K562 (cell line): ENCODE measurements around the gene PRKAA1. TPM values are rescaled to one million over a fixed set of nuclear protein-coding genes. Genes with fewer than 3 reads are reported as not detected.

Source experiments
- AFF4 ChIP-seq: sonication (generic); formaldehyde crosslinking; IDR thresholded peaks from 2 replicates; pipeline ENCODE4 v1.8.0; 2023; ENCODE audit warnings: mild to moderate bottlenecking, missing genetic modification reagents
- BCL6 ChIP-seq: fragments of 250-450 bp; sonication (Bioruptor Pico); IDR thresholded peaks from 2 replicates; pipeline ENCODE4 v1.4.0; 2020
- FOXP4 ChIP-seq: sonication (generic); formaldehyde crosslinking; IDR thresholded peaks from 2 replicates; pipeline ENCODE4 v1.8.0; 2022; ENCODE audit warnings: mild to moderate bottlenecking, missing genetic modification reagents, borderline replicate concordance
- GATAD2A ChIP-seq: fragments of 450-650 bp; IDR thresholded peaks from 2 replicates; pipeline ENCODE4 v1.6.1; 2017
- HNRNPUL1 ChIP-seq: fragments of 200-400 bp; formaldehyde crosslinking; IDR thresholded peaks from 2 replicates; pipeline ENCODE4 v1.6.1; 2017; ENCODE audit warnings: low read length
- MAFK ChIP-seq: IDR thresholded peaks from 2 replicates; pipeline ENCODE4 v1.6.1; 2011; ENCODE audit warnings: low read length, improper control_type of control experiment
- MCM2 ChIP-seq: fragments of 450-650 bp; IDR thresholded peaks from 2 replicates; pipeline ENCODE4 v1.6.1; 2017; ENCODE audit warnings: low read depth, mild to moderate bottlenecking
- NFE2 ChIP-seq: IDR thresholded peaks from 2 replicates; pipeline ENCODE4 v1.6.1; 2014; ENCODE audit warnings: antibody characterized with exemption, low read depth
- POU5F1 ChIP-seq: fragments of 150-350 bp; IDR thresholded peaks from 2 replicates; pipeline ENCODE4 v1.6.1; 2014; ENCODE audit warnings: borderline replicate concordance, low read length, low read depth, mild to moderate bottlenecking; ENCODE audit not compliant: partially characterized antibody
- SRSF1 ChIP-seq: fragments of 200-400 bp; formaldehyde crosslinking; IDR thresholded peaks from 2 replicates; pipeline ENCODE4 v1.6.1; 2017; ENCODE audit warnings: mild to moderate bottlenecking, low read depth, low read length, moderate library complexity
- TRIM28 ChIP-seq: fragments of 450-650 bp; IDR thresholded peaks from 2 replicates; pipeline ENCODE4 v1.6.1; 2017
- ZHX1 ChIP-seq: fragments of 150-350 bp; conservative IDR thresholded peaks from 2 replicates; pipeline ENCODE4 v1.6.1; 2014; ENCODE audit warnings: low read length
- ZNF133 ChIP-seq: fragments of 250-450 bp; sonication (Bioruptor Pico); IDR thresholded peaks from 2 replicates; pipeline ENCODE4 v1.4.0; 2020; ENCODE audit warnings: mild to moderate bottlenecking
- ZNF174 ChIP-seq: fragments of 250-450 bp; sonication (Bioruptor Pico); IDR thresholded peaks from 2 replicates; pipeline ENCODE4 v1.4.0; 2020; ENCODE audit warnings: mild to moderate bottlenecking
- ZNF277 ChIP-seq: fragments of 250-450 bp; sonication (Bioruptor Pico); IDR thresholded peaks from 2 replicates; pipeline ENCODE4 v1.8.0; 2022; ENCODE audit warnings: inconsistent platforms, mild to moderate bottlenecking, moderate library complexity, borderline replicate concordance
- ZNF511 ChIP-seq: sonication (generic); formaldehyde crosslinking; IDR thresholded peaks from 2 replicates; pipeline ENCODE4 v1.8.0; 2022; ENCODE audit warnings: mild to moderate bottlenecking, missing genetic modification reagents
- ZNF778 ChIP-seq: fragments of 450-650 bp; formaldehyde crosslinking; IDR thresholded peaks from 2 replicates; pipeline ENCODE4 v1.4.0; 2020; ENCODE audit warnings: mild to moderate bottlenecking, moderate library complexity
- polyA plus RNA-seq, 8 experiments: library from polyadenylated mRNA; depleted of rRNA in 4 of 8; stranded (reverse) in 5 of 8; unstranded in 3 of 8; fragments of >200 nt; fragmentation: Nextera tagmentation in 2 of 8; fragmentation: Illumina TruSeq in 1 of 8; extraction: Ambion mirVana in 2 of 8; extraction: Trizol in 1 of 8; gene quantifications; 2 replicates each; pipeline versions ENCODE4 v1.2.1 to v1.2.3, GENCODE V29; 2011 to 2014; ENCODE audit warnings: inconsistent platforms in 1 of 8, missing spikeins in 1 of 8
- total RNA-seq, 7 experiments: library from RNA; depleted of rRNA in 6 of 7; stranded (reverse); fragments of >200 nt in 6 of 7; fragmentation: Illumina TruSeq in 2 of 7; extraction: Trizol in 2 of 7; gene quantifications; 2 replicates each; pipeline versions ENCODE4 v1.2.1 to v1.2.3, GENCODE V29; 2011 to 2021; ENCODE audit warnings: low replicate concordance in 1 of 7

Gene PRKAA1
- total and polyA plus RNA-seq, 9 of the 15 experiments (the other 6 are each of a cell fraction or from before 2014, with no cell fraction given) = 24.5 to 84.0 (median 51.4) TPM

- TF ChIP-seq AFF4 (peak; percentile 97; the same call in 1 of the 2 replicates), ZNF778 (no peak), ZNF174 (CRISPR knock-in tag) (no peak), BCL6 (CRISPR knock-in tag) (no peak), FOXP4 (peak; percentile 79; the same call in 1 of the 2 replicates), SRSF1 (no peak), ZNF133 (no peak), TRIM28 (peak; percentile 84; the same call in 1 of the 2 replicates), MCM2 (no peak), GATAD2A (peak; percentile 58; the same call in 1 of the 2 replicates), ZHX1 (peak; percentile 90), NFE2 (peak; percentile 53), POU5F1 (peak; percentile 36), ZNF277 (CRISPR knock-in tag) (no peak), ZNF511 (CRISPR knock-in tag) (peak; percentile 28), HNRNPUL1 (peak; percentile 55; the same call in 1 of the 2 replicates), MAFK (no peak)
Observed at GRCh38 chr5:40834849-40835787, 36.9 kb upstream of the PRKAA1 start, which contains the start of gene RPL37 (continued).
